H1 (cell line): ENCODE data around the gene DRC7. TPM values are rescaled to one million over a fixed set of nuclear protein-coding genes. Genes with fewer than 3 reads are reported as not detected.

ENCODE experiments used
- CTCF ChIA-PET: fragments of 300-600 bp; sonication (Branson Sonifier 250); formaldehyde crosslinking; loops from one replicate; lab custom pipeline; 2021; ENCODE audit not compliant: partially characterized antibody; lab: Charles Lee
- POLR2A ChIA-PET: fragments of 300-600 bp; sonication (Branson Sonifier 250); formaldehyde crosslinking; loops from one replicate; lab custom pipeline; 2021; ENCODE audit warnings: inconsistent platforms; ENCODE audit not compliant: partially characterized antibody; lab: Charles Lee
- DNase-seq, 2 experiments: peaks; one replicate each; pipeline versions ENCODE4 v3.0.0 to v3.0.0-alpha.2; 2010 to 2022; ENCODE audit warnings: low spot score in 2 of 2, low read depth in 1 of 2, mixed read lengths in 1 of 2
- FAIRE-seq: peaks from 2 replicates; lab custom pipeline; 2011; peaks lifted over from hg19 to GRCh38; lab: Jason Lieb, UNC
- H2AFZ ChIP-seq: 2 replicates; pipeline ENCODE4 v1.8.1; 2012; ENCODE audit warnings: low read length, inconsistent platforms
- H2AK5ac ChIP-seq: 2 replicates; pipeline ENCODE4 v1.6.1; 2013; ENCODE audit warnings: low read depth, low read length
- H2BK120ac ChIP-seq: replicated peaks from 2 replicates; pipeline ENCODE3; 2013; ENCODE audit warnings: low read depth, low read length, inconsistent platforms
- H2BK12ac ChIP-seq: 2 replicates; pipeline ENCODE4 v1.6.1; 2013; ENCODE audit warnings: low read depth, low read length
- H2BK15ac ChIP-seq: 2 replicates; pipeline ENCODE4 v1.6.1; 2013; ENCODE audit warnings: low read length
- H2BK20ac ChIP-seq: 2 replicates; pipeline ENCODE4 v1.6.1; 2013; ENCODE audit warnings: low read length
- H2BK5ac ChIP-seq: 2 replicates; pipeline ENCODE4 v1.6.1; 2013; ENCODE audit warnings: low read depth, low read length
- H3K14ac ChIP-seq: 2 replicates; pipeline ENCODE4 v1.6.1; 2013; ENCODE audit warnings: inconsistent platforms; ENCODE audit not compliant: insufficient read length
- H3K18ac ChIP-seq: 2 replicates; pipeline ENCODE4 v1.6.1; 2013; ENCODE audit warnings: low read length; ENCODE audit errors: extremely low read depth
- H3K23ac ChIP-seq: 2 replicates; pipeline ENCODE4 v1.6.1; 2013; ENCODE audit warnings: inconsistent platforms; ENCODE audit not compliant: insufficient read length
- H3K23me2 ChIP-seq: 2 replicates; pipeline ENCODE4 v1.6.1; 2013; ENCODE audit warnings: low read depth, low read length
- H3K27ac ChIP-seq: 2 replicates; pipeline ENCODE4 v1.6.1; 2011; ENCODE audit warnings: low read depth, low read length, inconsistent platforms
- H3K27me3 ChIP-seq, 4 experiments: replicated peaks in 1 of 4; 1 replicate in 1 of 4; 2 replicates in 3 of 4; pipeline versions ENCODE4 v1.6.1 to v1.8.1; 2011 to 2013; ENCODE audit warnings: low read length in 3 of 4, mild to moderate bottlenecking in 3 of 4, inconsistent platforms in 2 of 4, mixed read lengths in 2 of 4, moderate library complexity in 1 of 4; ENCODE audit not compliant: control insufficient read depth in 3 of 4, insufficient read depth in 3 of 4; ENCODE audit errors: extremely low read depth in 1 of 4
- H3K36me3 ChIP-seq, 4 experiments: 2 replicates each; pipeline versions ENCODE4 v1.6.1 to v1.8.1; 2011 to 2013; ENCODE audit warnings: mild to moderate bottlenecking in 4 of 4, low read length in 3 of 4, moderate library complexity in 2 of 4, control low read depth in 1 of 4, inconsistent platforms in 1 of 4; ENCODE audit not compliant: insufficient read depth in 4 of 4, control insufficient read depth in 2 of 4
- H3K4ac ChIP-seq: replicated peaks from 2 replicates; pipeline ENCODE3; 2013; ENCODE audit warnings: low read length, low read depth, mixed read lengths, inconsistent platforms; ENCODE audit not compliant: insufficient read length
- H3K4me1 ChIP-seq, 4 experiments: replicated peaks in 1 of 4; 1 replicate in 1 of 4; 2 replicates in 3 of 4; pipeline versions ENCODE4 v1.6.1 to v1.8.1; 2011 to 2013; ENCODE audit warnings: low read length in 3 of 4, inconsistent platforms in 2 of 4, mixed read lengths in 1 of 4; ENCODE audit not compliant: insufficient read depth in 4 of 4, control insufficient read depth in 3 of 4
- H3K4me2 ChIP-seq, 2 experiments: 2 replicates each; pipeline versions ENCODE4 v1.6.1 to v1.8.1; 2011 to 2013; ENCODE audit warnings: low read depth in 2 of 2, low read length in 2 of 2, control low read depth in 1 of 2, inconsistent platforms in 1 of 2, mild to moderate bottlenecking in 1 of 2; ENCODE audit not compliant: insufficient read depth in 1 of 2
- H3K4me3 ChIP-seq, 4 experiments: fragments of 200-600, 300-600 bp in 1 of 4; sonication (generic), shearing (Covaris generic), sonication (Bioruptor Twin) in 1 of 4; 2 replicates each; pipeline versions ENCODE4 v1.5.1 to v1.8.1; 2011 to 2016; ENCODE audit warnings: low read length in 4 of 4, low read depth in 3 of 4, control low read depth in 2 of 4, inconsistent platforms in 2 of 4, mild to moderate bottlenecking in 2 of 4, mixed read lengths in 1 of 4, moderate library complexity in 1 of 4; ENCODE audit not compliant: insufficient read depth in 2 of 4; ENCODE audit errors: extremely low read depth in 1 of 4
- H3K56ac ChIP-seq: replicated peaks from 2 replicates; pipeline ENCODE3; 2013; ENCODE audit warnings: low read depth, mild to moderate bottlenecking, mixed read lengths, low read length, inconsistent platforms; ENCODE audit not compliant: insufficient read length
- H3K79me1 ChIP-seq: 2 replicates; pipeline ENCODE4 v1.6.1; 2013; ENCODE audit warnings: low read depth, low read length, control low read depth
- H3K79me2 ChIP-seq, 2 experiments: 2 replicates each; pipeline versions ENCODE4 v1.6.1 to v1.8.1; 2012 to 2013; ENCODE audit warnings: low read length in 2 of 2, mild to moderate bottlenecking in 2 of 2, inconsistent platforms in 1 of 2; ENCODE audit not compliant: insufficient read depth in 2 of 2, control insufficient read depth in 1 of 2
- H3K9ac ChIP-seq, 4 experiments: replicated peaks in 1 of 4; 1 replicate in 1 of 4; 2 replicates in 3 of 4; pipeline versions ENCODE4 v1.6.1 to v1.8.1; 2011 to 2013; ENCODE audit warnings: low read depth in 3 of 4, low read length in 3 of 4, control low read depth in 2 of 4, mild to moderate bottlenecking in 2 of 4, moderate library complexity in 2 of 4, inconsistent platforms in 1 of 4; ENCODE audit errors: extremely low read depth in 1 of 4
- H3K9me3 ChIP-seq, 2 experiments: 2 replicates each; pipeline versions ENCODE4 v1.6.1 to v1.8.1; 2012 to 2013; ENCODE audit warnings: mild to moderate bottlenecking in 2 of 2, moderate library complexity in 2 of 2, control low read depth in 1 of 2, inconsistent platforms in 1 of 2, low read depth in 1 of 2, low read length in 1 of 2, mixed read lengths in 1 of 2; ENCODE audit not compliant: insufficient read depth in 2 of 2
- H4K20me1 ChIP-seq, 2 experiments: replicated peaks in 1 of 2; 2 replicates each; pipeline versions ENCODE3 to v1.8.1; 2011 to 2013; ENCODE audit warnings: inconsistent platforms in 2 of 2, low read length in 2 of 2, mild to moderate bottlenecking in 1 of 2; ENCODE audit not compliant: insufficient read depth in 2 of 2, control insufficient read depth in 1 of 2
- H4K5ac ChIP-seq: 2 replicates; pipeline ENCODE4 v1.6.1; 2013; ENCODE audit warnings: low read length, low read depth, mixed read lengths, inconsistent platforms; ENCODE audit not compliant: insufficient read length
- H4K8ac ChIP-seq: 2 replicates; pipeline ENCODE4 v1.8.0; 2013; ENCODE audit warnings: mild to moderate bottlenecking, moderate library complexity, low read length, inconsistent platforms; ENCODE audit not compliant: insufficient read depth; ENCODE audit errors: extremely low read depth
- H4K91ac ChIP-seq: replicated peaks from 2 replicates; pipeline ENCODE3; 2013; ENCODE audit warnings: low read length, mixed read lengths, inconsistent platforms; ENCODE audit not compliant: insufficient read length
- CEBPB ChIP-seq: IDR thresholded peaks from 2 replicates; pipeline ENCODE4 v1.6.1; 2012; ENCODE audit warnings: low read depth, low read length
- CREB1 ChIP-seq: IDR thresholded peaks from 2 replicates; pipeline ENCODE4 v1.6.1; 2012; ENCODE audit warnings: inconsistent platforms
- EGR1 ChIP-seq: IDR thresholded peaks from 2 replicates; pipeline ENCODE4 v1.6.1; 2011; ENCODE audit warnings: low read depth, low read length, borderline replicate concordance
- GABPA ChIP-seq: IDR thresholded peaks from 2 replicates; pipeline ENCODE4 v1.6.1; 2011; ENCODE audit warnings: mild to moderate bottlenecking, low read length, moderate library complexity, borderline replicate concordance; ENCODE audit not compliant: insufficient read depth
- JUN ChIP-seq: IDR thresholded peaks from 2 replicates; pipeline ENCODE4 v1.6.1; 2011; ENCODE audit warnings: low read depth, mild to moderate bottlenecking, improper control_type of control experiment, low read length
- JUND ChIP-seq: IDR thresholded peaks from 2 replicates; pipeline ENCODE4 v1.6.1; 2011; ENCODE audit warnings: mild to moderate bottlenecking, improper control_type of control experiment, low read length
- KDM1A ChIP-seq: fragments of 200-600, 300-600 bp; sonication (generic); IDR thresholded peaks from 2 replicates; pipeline ENCODE4 v1.7.1; 2016; ENCODE audit warnings: mild to moderate bottlenecking, low read length, borderline replicate concordance
- MAFK ChIP-seq: IDR thresholded peaks from 2 replicates; pipeline ENCODE4 v1.6.1; 2012; ENCODE audit warnings: low read depth, mild to moderate bottlenecking, improper control_type of control experiment, low read length
- SAP30 ChIP-seq: fragments of 300-600 bp; sonication (generic); IDR thresholded peaks from 2 replicates; pipeline ENCODE4 v1.7.1; 2012; ENCODE audit warnings: low read length, moderate library complexity, mild to moderate bottlenecking, inconsistent platforms; ENCODE audit not compliant: insufficient read depth, insufficient replicate concordance
- SIRT6 ChIP-seq: IDR thresholded peaks from one replicate; pipeline ENCODE4 v1.7.1; 2012; ENCODE audit warnings: low read length, inconsistent platforms
- SP4 ChIP-seq: IDR thresholded peaks from 2 replicates; pipeline ENCODE4 v1.6.1; 2012; ENCODE audit warnings: low read length, inconsistent platforms
- TAF1 ChIP-seq: IDR thresholded peaks from 2 replicates; pipeline ENCODE4 v1.6.1; 2011; ENCODE audit warnings: mild to moderate bottlenecking, low read depth, low read length
- WGBS, 2 experiments: shearing (Covaris generic) in 1 of 2; methylation state at CpG; one replicate each; pipeline versions ENCODE4 v1.1.6 to v1.1.7; 2013 to 2015; ENCODE audit warnings: low lambda C conversion rate in 2 of 2, mixed read lengths in 2 of 2, inconsistent platforms in 1 of 2, low coverage in 1 of 2, missing lambda C conversion rate in 1 of 2; ENCODE audit not compliant: insufficient replicate concordance in 2 of 2, insufficient coverage in 1 of 2, insufficient read length in 1 of 2; ENCODE audit errors: extremely low coverage in 1 of 2, missing lambda C conversion rate in 1 of 2; 5-methylcytosine and 5-hydroxymethylcytosine counted together
- polyA plus RNA-seq, 7 experiments: library from polyadenylated mRNA; depleted of rRNA in 3 of 7; stranded (reverse) in 5 of 7; unstranded in 2 of 7; fragments of >200 nt in 5 of 7; fragments of 200-250 nt in 2 of 7; gene quantifications; 1 replicate in 5 of 7; 2 replicates in 1 of 7; 4 replicates in 1 of 7; pipeline versions ENCODE4 v1.2.1 to v1.2.3, GENCODE V29; 2011 to 2013; ENCODE audit warnings: missing spikeins in 2 of 7, mixed read lengths in 2 of 7
- total RNA-seq: library from RNA; stranded (reverse); fragmentation: NEBNext Ultra II Directional; extraction: Animal tissue kit (Norgen Biotek cat#: 25700); gene quantifications from 2 replicates; pipeline ENCODE4 v1.2.1, GENCODE V29; 2021
- TF ChIP-seq, protein P1 (sequence below): IDR thresholded peaks from 2 replicates; pipeline ENCODE4 v1.6.1; 2012; ENCODE audit warnings: inconsistent platforms
- TF ChIP-seq, protein P2 (sequence below): IDR thresholded peaks from 2 replicates; pipeline ENCODE4 v1.6.1; 2011; ENCODE audit warnings: low read length, improper control_type of control experiment

DRC7 gene
- total and polyA plus RNA-seq, 2 of the 8 experiments (the other 6 are each of a cell fraction or from before 2014, with no cell fraction given) = 0.14 TPM; not detected in 1

GRCh38 chr16:57761957-57762356, 67.4 kb downstream of the DRC7 start:
- POLR2A ChIA-PET = interaction anchor here (0.6 to 2.4 kb wide), 4 partner anchors 13 to 239 kb away, joined by 3 to 13 read pairs (median 3); partner anchors contain the start of gene KATNB1
- WGBS, 2 experiments = 96% methylated on average over 10 of the region's 12 CpGs; no CpG with 5 or more reads in 1 of the 2 experiments
- CTCF ChIA-PET = interaction anchor here (1.0 to 4.8 kb wide), 7 partner anchors 11 to 145 kb away, joined by 3 to 18 read pairs (median 6); partner anchors contain the start of gene KATNB1
- TF ChIP-seq, protein P1, sequence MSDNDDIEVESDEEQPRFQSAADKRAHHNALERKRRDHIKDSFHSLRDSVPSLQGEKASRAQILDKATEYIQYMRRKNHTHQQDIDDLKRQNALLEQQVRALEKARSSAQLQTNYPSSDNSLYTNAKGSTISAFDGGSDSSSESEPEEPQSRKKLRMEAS = no peak
- no peak for TF ChIP-seq MAFK
- no peak for TF ChIP-seq SAP30
- TF ChIP-seq SIRT6 = no peak
- no peak for TF ChIP-seq TAF1
- no peak for TF ChIP-seq EGR1
- TF ChIP-seq JUND = no peak
- no peak for TF ChIP-seq CREB1
- TF ChIP-seq CEBPB = no peak
- TF ChIP-seq KDM1A = no peak
- TF ChIP-seq GABPA = no peak
- TF ChIP-seq, protein P2, sequence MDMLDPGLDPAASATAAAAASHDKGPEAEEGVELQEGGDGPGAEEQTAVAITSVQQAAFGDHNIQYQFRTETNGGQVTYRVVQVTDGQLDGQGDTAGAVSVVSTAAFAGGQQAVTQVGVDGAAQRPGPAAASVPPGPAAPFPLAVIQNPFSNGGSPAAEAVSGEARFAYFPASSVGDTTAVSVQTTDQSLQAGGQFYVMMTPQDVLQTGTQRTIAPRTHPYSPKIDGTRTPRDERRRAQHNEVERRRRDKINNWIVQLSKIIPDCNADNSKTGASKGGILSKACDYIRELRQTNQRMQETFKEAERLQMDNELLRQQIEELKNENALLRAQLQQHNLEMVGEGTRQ = no peak
- no peak for TF ChIP-seq SP4
- no peak for TF ChIP-seq JUN

More at GRCh38 chr16:57761957-57762356, 67.4 kb downstream of the DRC7 start:
- Histone ChIP-seq H3K27me3 (no peaks in the 10 kb centered on the region; a peak in 1 of 7 replicates), H2AFZ (no peak overlapping the region), H3K4me1 (peaks cover 0 to 15% (median 7%) of the 10 kb centered on the region in 4 experiments; a peak in 4 of 7 replicates), H3K36me3 (no peaks in the 10 kb centered on the region), H2BK12ac (no peak overlapping the region), H4K91ac (no peak overlapping the region), H2BK120ac (no peak overlapping the region), H3K79me1 (no peaks in the 10 kb centered on the region), H3K23me2 (no peaks in the 10 kb centered on the region), H3K79me2 (no peaks in the 10 kb centered on the region), H3K56ac (no peak overlapping the region), H3K14ac (no peak overlapping the region), H4K20me1 (peaks cover 3 to 4% of the 10 kb centered on the region in 2 experiments), H3K9me3 (no peaks in the 10 kb centered on the region), H2BK5ac (no peak overlapping the region), H3K27ac (no peak overlapping the region), H3K4me2 (no peak overlapping the region), H3K9ac (no peak overlapping the region), H3K4ac (no peak overlapping the region), H2BK15ac (no peak overlapping the region), H3K23ac (no peak overlapping the region), H2BK20ac (no peak overlapping the region), H4K8ac (no peak overlapping the region), H3K4me3 (no peak overlapping the region), H4K5ac (no peak overlapping the region), H2AK5ac (no peak overlapping the region), H3K18ac (no peak overlapping the region)
- DNase-seq = no peak
- no peak for FAIRE-seq
